ENCODE measurements around the gene VPS4A. TPM values are rescaled to one million over a fixed set of nuclear protein-coding genes. Genes with fewer than 3 reads are reported as not detected.

VPS4A gene
- total RNA-seq, 1 donor from 2014 or later, result 25.6 TPM

GRCh38 chr16:69373019-69373418 lies 61.9 kb downstream of the VPS4A start:
- H3K36me3 ChIP-seq (ENCODE audit: control insufficient read depth in 3 of 3, insufficient read depth in 3 of 3, low read length in 3 of 3), result peaks cover 25 to 41% (median 29%) of the 10 kb centered on the region in 3 donors
- no peak overlapping the region for H3K9ac ChIP-seq (ENCODE audit: low read depth in 1 of 3, low read length in 3 of 3)
- H3K9me3 ChIP-seq (ENCODE audit: control insufficient read depth in 3 of 3, low read length in 3 of 3), result no peaks in the 10 kb centered on the region
- no peaks in the 10 kb centered on the region for H3K27me3 ChIP-seq (ENCODE audit: control insufficient read depth in 3 of 3, insufficient read depth in 3 of 3, low read length in 3 of 3)
- no peaks in the 10 kb centered on the region for H3K4me1 ChIP-seq (ENCODE audit: control insufficient read depth in 3 of 3, insufficient read depth in 3 of 3, low read length in 3 of 3)
- no peak overlapping the region for H3K4me3 ChIP-seq (ENCODE audit: low read length in 3 of 3)
- H3K27ac ChIP-seq (ENCODE audit: low read depth, low read length), result no peak overlapping the region

Other genes with a start within 250 kb of the VPS4A start
- gene HAS3, start 205.7 kb upstream of the VPS4A start, total RNA-seq, result under 0.01 TPM
- 32.4 TPM for gene CHTF8, start 178.8 kb upstream of the VPS4A start, total RNA-seq
- gene UTP4, start 178.7 kb upstream of the VPS4A start, total RNA-seq, result 18.3 TPM
- 24.5 TPM for gene SNTB2, start 124.2 kb upstream of the VPS4A start, total RNA-seq
- gene PDF, start 19.2 kb downstream of the VPS4A start, total RNA-seq, result 6.8 TPM
- 36.0 TPM for gene COG8, start 28.2 kb downstream of the VPS4A start, total RNA-seq
- gene NIP7, start 28.4 kb downstream of the VPS4A start, total RNA-seq, result 21.9 TPM
- not detected for gene TMED6, start 40.4 kb downstream of the VPS4A start, total RNA-seq
- gene TERF2, start 74.7 kb downstream of the VPS4A start, total RNA-seq, result 53.2 TPM
- gene CYB5B, start 113.3 kb downstream of the VPS4A start, total RNA-seq, result 27.7 TPM

Measured in skeletal muscle tissue (tissue), 4 donors.